Activated T-helper 1 cell treated with Interleukin-2 at 50 U/mL for 16 hours (primary cell): ENCODE data around the gene RETREG1.
"Not testable (repeated sequence)": the region's sequence is repeated elsewhere in the genome, so short reads cannot be mapped to it uniquely, and the experiment has no call there.

ENCODE experiments used
- DNase-seq: peaks from one replicate; pipeline ENCODE4 v3.0.0-alpha.2; 2020; ENCODE audit warnings: low read depth

RETREG1 gene

DNA sequence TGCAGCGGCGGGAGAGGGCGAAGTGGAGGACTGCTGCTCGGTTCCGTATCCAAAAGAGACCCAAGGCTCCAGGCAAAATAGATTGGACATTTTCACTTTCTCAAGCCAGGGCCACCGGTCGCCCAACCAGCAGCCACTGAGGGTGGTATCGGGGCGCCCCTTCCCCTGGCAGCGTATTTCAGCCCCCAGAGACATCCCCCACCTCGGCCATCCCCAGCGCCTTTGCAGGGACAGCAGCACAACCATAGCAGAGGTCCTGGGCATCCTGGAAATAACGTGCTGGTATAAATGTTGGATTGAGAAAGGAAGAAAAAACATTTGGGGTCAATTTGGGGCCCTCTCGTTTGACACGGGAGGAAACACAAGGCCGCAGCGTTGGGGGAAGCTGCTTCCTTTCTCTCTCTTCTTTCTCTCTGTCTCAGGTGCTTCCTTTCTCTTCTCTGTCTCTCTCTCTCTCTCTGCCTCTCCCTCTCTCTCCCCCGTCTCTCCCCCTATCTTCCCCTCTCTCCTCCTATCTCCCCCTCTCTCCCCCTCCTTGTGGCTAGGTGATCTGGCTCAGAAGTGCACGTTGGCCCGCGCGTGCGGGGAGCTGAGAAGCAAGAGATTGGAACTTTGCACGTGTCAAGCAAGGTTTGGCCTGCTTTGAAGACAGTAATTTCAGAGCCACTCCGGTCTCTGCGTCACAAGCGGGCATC, 624 bp upstream of the RETREG1 start:
- peak; percentile 24 for DNase-seq

DNA sequence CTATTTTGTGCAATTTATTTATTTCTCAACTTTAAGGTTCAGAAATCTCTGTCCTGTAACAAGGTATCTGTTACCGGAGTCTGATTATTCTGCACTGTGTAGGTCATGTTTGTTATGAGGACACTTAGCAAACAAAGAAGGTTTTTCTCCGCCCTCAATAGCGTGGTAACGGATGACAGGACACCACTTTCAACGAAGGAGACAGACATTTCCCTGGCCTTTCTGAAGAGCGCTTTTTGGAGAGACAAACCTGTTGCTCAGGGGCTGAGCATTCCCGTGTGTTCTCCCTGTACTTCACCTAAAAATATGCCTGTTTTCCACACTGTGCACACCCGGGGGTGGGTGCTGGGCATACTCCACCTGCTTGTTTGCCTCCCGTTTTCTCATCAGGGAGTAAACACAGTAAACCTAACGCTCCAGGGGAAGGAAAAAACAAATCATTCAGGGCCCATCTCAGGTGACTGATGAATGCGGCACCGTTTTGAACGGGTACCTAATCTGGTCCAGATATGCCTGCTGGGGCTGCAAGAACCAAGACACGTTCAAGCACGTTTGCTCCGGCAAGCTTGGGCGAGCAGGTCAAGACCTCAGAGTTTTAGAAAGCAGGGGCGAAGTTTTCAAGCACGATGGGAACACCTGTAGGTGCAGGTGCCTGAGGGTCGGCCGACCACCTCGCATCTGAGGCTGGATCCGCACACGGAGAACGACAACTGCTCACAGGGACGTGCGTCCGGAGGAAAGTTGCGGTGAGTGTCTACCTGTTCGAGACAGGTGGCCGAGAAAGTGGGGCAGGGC, 859 bp downstream of the RETREG1 start:
- no peak for DNase-seq

DNA sequence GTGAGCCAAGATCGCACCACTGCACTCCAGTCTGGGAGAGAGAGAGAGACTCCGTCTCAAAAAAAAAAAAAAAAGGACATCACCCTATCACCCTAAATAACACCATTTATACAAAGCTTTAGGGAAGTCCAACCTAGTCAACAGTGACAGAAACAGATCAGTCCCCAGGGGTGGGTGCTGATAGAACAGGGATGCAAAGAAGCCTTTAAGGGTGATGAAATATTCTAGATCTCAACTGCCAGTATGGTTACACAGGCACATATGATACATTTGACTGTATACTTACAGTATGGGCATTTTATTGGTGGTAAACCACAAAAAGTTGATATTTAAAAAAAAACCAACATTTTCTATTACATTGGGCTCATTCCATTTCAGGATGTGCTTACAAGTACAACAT, 4.8 kb downstream of the RETREG1 start:
- no peak for DNase-seq

DNA sequence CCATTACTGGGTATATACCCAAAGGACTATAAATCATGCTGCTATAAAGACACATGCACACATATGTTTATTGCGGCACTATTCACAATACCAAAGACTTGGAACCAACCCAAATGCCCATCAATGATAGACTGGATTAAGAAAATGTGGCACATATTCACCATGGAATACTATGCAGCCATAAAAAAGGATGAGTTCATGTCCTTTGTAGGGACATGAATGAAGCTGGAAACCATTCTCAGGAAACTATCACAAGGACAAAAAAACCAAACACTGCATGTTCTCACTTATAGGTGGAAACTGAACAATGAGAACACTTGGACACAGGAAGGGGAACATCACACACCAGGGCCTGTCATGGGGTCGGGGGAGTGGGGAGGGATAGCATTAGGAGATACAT, 5.9 kb downstream of the RETREG1 start:
- not testable (repeated sequence) for DNase-seq

DNA sequence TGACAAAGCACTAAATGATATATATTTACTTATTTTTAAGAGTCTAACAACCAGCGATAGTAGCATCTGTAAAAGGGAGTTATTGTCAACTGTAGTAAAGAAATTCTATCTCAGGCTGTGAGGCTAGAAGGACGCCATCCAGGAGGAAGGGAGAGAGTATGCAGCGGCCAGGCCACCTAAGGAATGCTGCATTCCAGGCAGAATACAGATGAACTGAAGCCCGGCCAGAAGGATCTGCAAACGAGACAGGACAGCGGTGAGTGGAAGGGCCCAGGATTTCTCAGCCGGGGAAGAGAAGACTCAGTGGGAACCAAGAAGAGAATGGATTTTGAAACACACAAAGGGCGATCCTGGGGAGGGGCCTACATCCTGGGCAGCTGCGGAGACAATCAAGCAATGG, 7.4 kb downstream of the RETREG1 start:
- no peak for DNase-seq

DNA sequence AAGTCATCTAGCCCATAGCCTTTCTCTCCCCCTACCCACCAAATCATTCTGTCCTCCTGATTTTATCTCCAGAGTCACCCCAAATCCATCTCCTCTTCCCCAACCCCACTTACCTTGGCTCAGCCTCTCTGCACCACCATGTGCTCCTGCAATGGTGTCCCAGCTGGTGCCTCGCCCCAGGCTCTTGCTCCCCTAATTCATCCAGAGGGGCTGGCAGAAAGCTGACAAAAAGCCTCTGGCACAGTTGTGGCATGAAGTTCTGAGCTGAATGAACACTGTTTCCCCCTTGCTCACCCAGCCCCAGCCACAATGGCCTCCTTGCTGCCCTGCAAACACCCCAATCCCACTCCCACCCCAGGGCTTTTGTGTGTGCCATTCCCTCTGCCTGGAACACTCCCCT, 10.2 kb downstream of the RETREG1 start:
- DNase-seq: no peak

DNA sequence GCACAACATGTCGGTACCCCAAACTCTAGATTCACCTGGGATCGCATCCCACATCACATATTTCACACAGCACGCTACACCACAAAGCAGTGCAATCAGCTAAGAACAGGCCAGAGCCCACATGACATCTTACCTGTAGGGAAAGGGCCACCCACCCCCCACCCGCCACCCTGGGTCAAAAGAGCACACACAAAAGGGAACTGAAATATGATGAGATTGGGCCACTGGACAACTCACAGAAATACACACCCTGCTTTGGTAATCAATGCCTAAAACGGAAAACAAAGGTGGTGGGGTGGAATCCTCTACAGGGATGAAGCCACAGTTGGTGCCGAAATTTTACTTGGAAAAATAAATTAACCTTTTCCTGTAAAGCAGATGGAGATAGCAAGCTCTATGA, 13.1 kb downstream of the RETREG1 start:
- DNase-seq: no peak

DNA sequence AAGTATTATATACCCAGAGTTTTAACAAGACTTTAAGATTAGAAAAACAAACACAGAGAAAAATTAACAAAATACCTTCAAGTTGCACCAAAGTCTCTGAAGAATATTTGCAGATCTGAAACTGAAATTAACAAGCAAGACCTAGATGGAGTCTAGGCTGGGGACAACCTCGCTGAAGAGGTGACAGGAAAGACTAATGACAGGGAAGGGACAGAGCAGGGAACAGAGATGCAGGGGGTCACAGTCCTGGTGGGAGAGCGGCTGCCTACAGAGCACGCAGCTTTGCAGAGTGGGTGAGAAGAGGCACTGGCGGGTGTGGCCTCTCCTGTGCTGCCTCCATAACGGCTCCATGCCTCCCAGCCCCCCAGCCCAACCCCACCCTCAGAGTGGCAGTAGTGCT, 13.5 kb downstream of the RETREG1 start:
- DNase-seq: no peak

DNA sequence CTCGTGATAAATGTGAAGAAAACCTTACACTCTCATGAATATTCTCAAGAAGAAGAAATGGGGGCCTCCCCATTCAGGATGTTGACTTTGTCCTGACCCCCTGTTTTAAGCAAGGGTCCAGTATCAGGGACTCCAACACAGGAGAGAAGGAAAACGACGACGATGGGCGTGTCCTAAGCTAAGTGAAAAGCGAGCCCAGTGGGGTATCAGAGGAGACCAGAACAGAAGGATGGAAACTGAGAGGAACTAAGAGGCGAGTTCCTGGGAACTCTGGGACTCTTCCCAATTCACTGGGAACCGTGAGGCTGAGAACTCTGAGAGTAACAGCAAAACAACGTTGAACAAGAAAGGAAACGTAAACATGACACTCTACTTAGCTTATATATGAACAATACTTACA, 14.6 kb downstream of the RETREG1 start:
- DNase-seq: no peak

DNA sequence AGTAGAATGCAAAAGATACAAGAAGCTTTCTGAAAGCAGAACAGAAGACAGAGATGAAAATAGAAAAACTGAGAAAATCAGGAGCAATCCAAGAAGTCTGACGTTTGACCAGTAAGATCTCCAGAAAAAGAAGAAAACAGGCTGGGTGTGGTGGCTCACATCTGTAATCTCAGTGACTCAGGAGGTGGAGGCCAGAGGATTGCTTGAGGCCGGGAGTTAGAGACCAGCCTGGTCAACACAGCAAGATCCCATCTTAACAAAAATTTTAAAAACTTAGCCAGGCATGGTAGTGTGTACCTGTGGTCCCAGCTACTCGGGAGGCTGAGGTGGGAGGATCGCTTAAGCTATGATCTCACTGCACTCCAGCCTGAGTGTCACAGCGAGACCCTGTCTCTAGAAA, 15.9 kb downstream of the RETREG1 start:
- DNase-seq: no peak

DNA sequence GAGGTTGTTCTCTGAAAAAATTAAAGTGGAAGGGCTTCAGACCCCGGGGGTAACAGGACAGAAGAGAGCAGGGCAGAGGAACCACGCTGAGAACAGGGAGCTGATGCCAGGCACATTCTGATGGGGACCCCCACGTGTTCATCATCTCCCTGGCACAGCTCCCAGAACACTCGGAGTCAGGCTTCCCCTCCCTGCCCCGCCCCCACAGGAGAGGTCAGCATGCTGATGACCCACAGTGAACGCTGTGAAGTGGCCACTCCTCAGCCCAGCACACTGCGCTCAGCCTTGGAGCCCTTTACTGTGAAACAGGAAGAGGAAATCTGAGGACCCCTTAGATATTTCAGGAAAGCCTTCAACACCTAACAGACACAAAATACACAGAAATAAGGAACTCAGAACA, 16.4 kb downstream of the RETREG1 start:
- no peak for DNase-seq

DNA sequence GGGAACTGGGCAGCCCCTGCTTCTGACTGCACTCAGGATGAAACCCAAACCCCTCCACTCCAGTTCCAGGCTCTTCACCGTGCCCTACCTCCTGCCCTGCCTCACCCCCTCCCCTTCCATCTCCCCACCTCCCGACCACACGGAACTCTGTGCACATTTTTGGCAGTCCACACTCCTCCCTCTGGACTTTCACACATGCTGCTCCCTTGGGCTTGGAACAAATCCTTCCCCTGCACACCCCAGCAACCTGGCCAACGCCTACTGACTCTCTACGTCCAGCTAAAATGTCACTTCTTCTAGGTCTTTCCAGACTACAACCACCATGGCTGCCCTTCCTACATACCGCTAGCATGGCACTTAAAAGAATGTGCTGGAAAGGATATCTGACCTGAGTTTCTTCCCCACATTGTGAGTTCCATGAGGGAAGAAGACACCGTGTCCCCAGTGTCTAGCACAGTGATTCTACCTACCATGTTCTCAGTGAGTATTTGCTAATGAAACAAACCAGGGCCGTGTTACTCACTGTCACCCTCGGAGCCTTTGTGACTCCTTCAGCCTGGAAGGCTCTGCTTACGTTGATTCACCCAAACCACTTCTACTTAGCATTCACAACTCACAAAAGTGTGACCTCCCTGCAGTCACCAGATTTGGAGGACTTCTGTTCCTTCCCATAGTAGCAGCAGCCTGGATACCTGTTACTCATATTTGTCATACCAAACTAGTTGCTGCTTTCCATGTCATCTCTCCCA, 18.7 kb downstream of the RETREG1 start:
- no peak for DNase-seq

DNA sequence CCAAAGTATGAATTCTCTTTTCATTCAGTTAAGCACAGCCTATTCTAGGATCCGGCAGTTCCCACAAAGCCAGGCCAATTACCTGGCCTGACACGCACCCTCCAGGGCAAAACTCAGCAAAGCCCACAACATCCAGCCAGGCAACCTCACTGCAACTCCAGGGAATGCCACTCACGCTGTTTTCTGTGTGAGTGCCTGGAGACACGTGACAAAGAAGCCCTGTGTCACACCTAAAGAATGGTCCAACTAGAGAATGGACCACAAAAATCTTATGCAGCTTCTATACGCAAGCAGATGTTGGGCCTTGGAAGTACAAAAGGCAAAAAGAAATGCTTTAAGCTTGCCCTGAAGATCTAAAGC, 20.2 kb downstream of the RETREG1 start:
- DNase-seq: no peak

DNA sequence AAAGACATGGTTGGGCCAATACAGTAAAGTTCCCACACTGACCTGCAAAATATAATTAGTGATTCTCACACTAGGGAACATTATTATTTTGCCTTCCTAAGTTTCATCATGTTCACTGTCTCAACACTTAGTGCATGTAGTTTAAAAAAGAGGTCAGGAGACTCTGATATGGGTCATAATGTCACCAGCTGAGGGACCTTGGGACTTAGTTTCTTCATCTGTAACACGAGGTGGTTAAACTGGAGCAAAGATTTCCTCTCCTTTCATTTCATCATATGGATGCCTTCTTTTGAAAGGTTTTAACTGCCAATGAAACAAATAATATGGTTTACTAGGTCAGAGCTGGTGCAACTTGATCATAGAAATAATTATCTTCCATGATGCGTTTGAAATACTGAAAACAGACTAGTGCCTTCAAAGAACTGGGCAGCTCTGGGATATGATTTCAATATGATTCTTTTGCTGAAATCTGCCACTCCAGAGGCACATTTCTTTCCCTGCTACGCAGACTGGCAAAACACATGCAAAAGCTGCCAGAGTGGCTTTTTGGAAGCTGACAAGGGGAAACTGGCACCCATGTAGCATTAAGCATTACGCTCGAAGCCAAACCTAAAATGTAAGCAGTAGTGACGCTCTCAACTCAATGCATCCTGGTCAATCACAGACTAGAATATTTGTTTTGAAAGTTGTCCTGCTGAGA, 20.8 kb downstream of the RETREG1 start:
- no peak for DNase-seq

DNA sequence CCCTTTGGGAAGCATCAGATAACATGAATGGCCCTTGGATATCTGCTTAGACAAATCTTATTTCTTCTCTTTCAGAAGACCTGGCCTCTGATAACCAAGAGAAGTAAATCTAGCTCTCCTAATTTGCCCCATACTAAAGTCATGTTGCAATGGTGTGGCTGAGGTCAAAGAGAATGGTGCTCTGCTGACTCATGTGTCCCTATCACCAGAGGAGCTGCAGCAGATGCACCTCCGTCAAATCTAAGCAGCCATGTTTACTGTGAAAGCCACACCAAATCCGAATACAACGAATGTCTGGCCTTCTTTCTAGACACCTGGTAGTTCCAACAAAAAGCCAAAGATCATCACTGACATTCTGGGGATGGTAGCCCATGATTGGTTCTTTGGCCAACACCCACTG, 23.2 kb downstream of the RETREG1 start:
- DNase-seq: no peak

DNA sequence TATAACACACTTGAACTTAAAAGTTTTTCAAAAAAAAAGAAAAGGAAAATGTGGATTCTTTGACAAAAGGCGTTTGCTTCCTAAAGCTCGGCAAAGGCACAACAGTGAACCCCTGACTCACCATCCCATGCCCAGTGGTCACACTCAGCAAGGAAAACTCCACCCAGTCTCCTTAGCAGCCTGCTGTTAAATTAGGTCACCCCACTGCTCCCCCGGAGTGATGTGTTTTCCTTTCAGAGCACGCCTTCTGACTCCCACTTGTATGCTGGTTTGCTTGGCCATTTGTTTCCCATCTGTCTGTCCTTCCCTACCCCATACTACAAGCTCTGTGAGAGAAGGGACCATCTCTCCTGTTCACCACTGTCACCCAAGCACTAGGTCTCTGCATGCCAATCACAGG, 23.8 kb downstream of the RETREG1 start:
- DNase-seq: no peak

DNA sequence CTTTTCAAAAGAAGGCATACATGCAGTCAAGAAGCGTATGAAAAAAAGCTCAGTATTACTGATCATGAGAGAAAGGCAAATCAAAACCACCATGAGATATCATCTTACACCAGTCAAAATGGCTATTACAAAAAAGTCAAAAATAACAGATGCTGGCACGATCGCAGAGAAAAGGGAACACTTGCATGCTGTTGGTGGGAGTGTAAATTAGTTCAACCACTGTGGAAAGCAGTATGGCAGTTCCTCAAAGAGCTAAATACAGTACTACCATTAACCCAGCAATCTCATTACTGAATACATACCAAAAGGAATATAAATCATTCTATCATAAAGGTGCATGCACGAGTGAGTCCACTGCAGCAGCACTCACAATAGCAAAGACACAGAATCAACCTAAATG, 24.5 kb downstream of the RETREG1 start:
- DNase-seq: no peak

DNA sequence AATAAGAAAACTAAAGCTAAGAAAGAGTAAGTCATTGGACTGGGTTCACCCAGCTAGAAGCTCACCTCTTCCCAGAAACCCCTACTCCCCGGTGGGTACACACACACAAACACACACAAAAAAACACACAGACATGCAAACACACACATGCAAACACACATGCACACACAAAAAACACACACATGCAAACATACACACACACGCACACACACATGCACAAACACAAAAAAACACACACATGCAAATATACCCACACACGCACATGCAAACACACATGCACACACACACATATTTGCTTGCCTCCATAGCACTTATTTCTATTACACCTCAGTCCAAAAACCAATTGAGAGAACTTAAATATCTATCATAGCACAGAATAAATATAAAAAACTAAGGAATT, 26.1 kb downstream of the RETREG1 start:
- DNase-seq: no peak

DNA sequence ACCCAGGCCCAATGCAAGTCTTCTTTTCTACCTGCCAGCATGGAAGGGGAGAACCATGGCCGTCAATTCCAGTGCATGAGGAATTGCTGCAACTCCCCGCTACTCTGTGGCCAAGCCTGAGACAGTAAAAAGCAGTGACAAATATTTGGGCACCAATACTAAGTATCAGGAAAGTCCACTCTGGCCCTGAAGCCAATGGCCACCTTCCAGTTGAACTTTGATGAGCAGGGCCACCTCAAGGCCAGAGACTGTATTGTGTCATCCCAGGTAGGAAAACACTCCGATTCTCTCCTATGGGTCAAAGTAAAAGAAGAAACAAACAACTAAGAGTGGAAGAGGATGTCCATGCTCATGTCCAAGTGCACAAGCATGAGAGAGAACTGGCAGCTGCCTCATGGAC, 27.1 kb downstream of the RETREG1 start:
- DNase-seq: no peak

DNA sequence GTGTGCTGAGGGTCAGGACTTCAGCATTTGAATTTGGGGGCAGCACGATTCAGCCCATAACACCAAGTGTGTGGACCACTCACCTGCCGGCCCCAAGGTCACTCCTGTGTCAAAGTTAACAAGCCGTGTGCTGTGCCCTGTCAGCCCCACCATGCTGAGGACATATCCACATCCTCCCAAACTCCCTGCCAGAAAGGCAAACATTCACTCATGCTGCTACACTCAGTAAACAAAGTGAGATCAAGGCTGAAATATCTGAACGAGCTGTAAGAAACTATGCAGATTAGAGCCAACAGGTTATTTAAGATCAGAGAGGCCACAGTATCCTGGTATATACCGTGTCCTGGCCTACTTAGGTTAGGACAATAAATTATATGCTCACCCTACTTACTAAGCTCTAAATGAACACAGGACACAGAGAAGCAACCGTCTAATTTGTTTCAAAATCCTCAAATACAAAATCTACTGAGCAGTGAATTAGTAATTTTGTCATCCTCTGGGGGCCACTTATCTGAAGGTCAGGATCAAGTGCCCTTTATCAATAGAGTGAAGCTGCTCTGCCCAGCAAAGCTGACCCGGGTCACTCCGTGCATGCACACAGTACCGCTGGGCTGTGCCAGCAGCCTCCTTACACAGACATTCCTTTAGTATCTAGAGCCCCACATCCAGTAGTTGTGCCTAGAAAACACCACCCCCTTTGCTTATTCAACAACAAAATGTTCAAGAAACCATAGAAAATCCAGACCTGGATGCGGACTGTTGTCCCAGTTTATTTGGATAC, 28.2 kb downstream of the RETREG1 start:
- no peak for DNase-seq

DNA sequence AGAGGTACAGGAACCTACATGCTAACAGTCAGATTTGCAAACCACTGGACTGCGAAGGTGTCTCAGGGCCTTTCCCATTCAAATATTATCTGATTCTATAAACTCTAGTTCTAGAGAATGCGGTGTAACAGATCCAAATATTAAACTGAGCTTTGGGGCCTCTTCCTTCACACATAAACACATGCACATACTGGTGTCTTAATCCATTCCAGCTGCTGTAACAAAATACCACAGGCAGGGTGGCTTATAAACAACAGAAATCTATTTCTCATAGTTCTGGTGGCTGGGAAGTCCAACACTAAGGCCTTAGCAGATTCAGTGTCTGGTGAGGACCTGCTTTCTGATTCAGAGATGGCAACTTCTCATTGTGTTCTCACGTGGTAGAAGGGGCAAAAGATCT, 30.2 kb downstream of the RETREG1 start:
- DNase-seq: no peak
